HepG2 (cell line): ENCODE data around the gene LZTR1. TPM values are rescaled to one million over a fixed set of nuclear protein-coding genes. Genes with fewer than 3 reads are reported as not detected.

Experiments used
- ATAC-seq: fragments of 200-7000 bp; cut with Tn5 transposase; 3 replicates; pipeline ENCODE4 v1.9.1; 2020; ENCODE audit warnings: mild to moderate bottlenecking, moderate library complexity
- BruUV-seq: library from RNA; stranded (reverse); fragments of 400-500 nt; replicated peaks from 2 replicates; lab custom pipeline; 2021; lab: Mats Ljungman, UMichigan
- CTCF ChIA-PET: fragments of 300-600 bp; formaldehyde crosslinking; extraction: SDS; loops from one replicate; lab custom pipeline; 2021; ENCODE audit warnings: low total read pairs, inconsistent platforms, low intra/inter-chr PET ratio; lab: Yijun Ruan, JAX
- POLR2A ChIA-PET: fragments of 350-600 bp; sonication (Branson Sonifier 250); formaldehyde crosslinking; loops from one replicate; lab custom pipeline; 2020; ENCODE audit warnings: antibody characterized with exemption, inconsistent platforms; lab: Yijun Ruan, JAX
- DNase-seq: peaks from one replicate; pipeline ENCODE4 v3.0.0-alpha.2; 2015; ENCODE audit warnings: low spot score
- FAIRE-seq: peaks from 3 replicates; lab custom pipeline; 2011; peaks lifted over from hg19 to GRCh38; lab: Jason Lieb, UNC
- H2AFZ ChIP-seq: one replicate; pipeline ENCODE4 v1.6.1; 2011; ENCODE audit warnings: low read length, inconsistent platforms
- H3K27ac ChIP-seq: fragments of 300-600 bp; 3 replicates; pipeline ENCODE4 v1.8.0; 2011; ENCODE audit warnings: mixed run types, mild to moderate bottlenecking, mixed read lengths, low read length, inconsistent platforms; ENCODE audit not compliant: insufficient read depth; ENCODE audit errors: extremely low read length
- H3K27me3 ChIP-seq, 2 experiments: fragments of 200-600 bp in 1 of 2; 2 replicates in 1 of 2; 3 replicates in 1 of 2; pipeline versions ENCODE4 v1.6.0 to v1.8.0; 2011; ENCODE audit warnings: low read length in 2 of 2, mild to moderate bottlenecking in 2 of 2, moderate library complexity in 2 of 2, inconsistent platforms in 1 of 2; ENCODE audit not compliant: insufficient read depth in 2 of 2, control insufficient read depth in 1 of 2
- H3K36me3 ChIP-seq, 2 experiments: fragments of 200-600 bp in 1 of 2; replicated peaks in 1 of 2; 2 replicates in 1 of 2; 3 replicates in 1 of 2; pipeline versions ENCODE4 v1.5.1 to v1.8.0; 2011; ENCODE audit warnings: low read length in 2 of 2, inconsistent platforms in 1 of 2; ENCODE audit not compliant: insufficient read depth in 2 of 2, control insufficient read depth in 1 of 2
- H3K4me1 ChIP-seq: 2 replicates; pipeline ENCODE4 v1.5.1; 2012; ENCODE audit warnings: low read length, inconsistent platforms; ENCODE audit not compliant: insufficient read depth
- H3K4me2 ChIP-seq: 2 replicates; pipeline ENCODE4 v1.6.0; 2011; ENCODE audit warnings: low read depth, low read length, inconsistent platforms
- H3K4me3 ChIP-seq, 3 experiments: fragments of 200-600 bp in 1 of 3; sonication (generic), shearing (Covaris generic) in 1 of 3; replicated peaks in 1 of 3; 2 replicates each; pipeline ENCODE4 v1.5.1; 2011 to 2016; ENCODE audit warnings: low read length in 3 of 3, inconsistent platforms in 2 of 3, low read depth in 2 of 3, mild to moderate bottlenecking in 2 of 3, control low read depth in 1 of 3, mixed read lengths in 1 of 3; ENCODE audit not compliant: insufficient read depth in 1 of 3
- H3K79me2 ChIP-seq: one replicate; pipeline ENCODE4 v1.6.1; 2011; ENCODE audit warnings: low read length, inconsistent platforms; ENCODE audit not compliant: insufficient read depth
- H3K9ac ChIP-seq: 2 replicates; pipeline ENCODE4 v1.6.0; 2011; ENCODE audit warnings: mild to moderate bottlenecking, low read depth, low read length, inconsistent platforms; ENCODE audit not compliant: insufficient read depth
- H3K9me3 ChIP-seq: 2 replicates; pipeline ENCODE4 v1.5.1; 2012; ENCODE audit warnings: mild to moderate bottlenecking, low read length
- H4K20me1 ChIP-seq: 2 replicates; pipeline ENCODE4 v1.6.0; 2011; ENCODE audit warnings: inconsistent platforms, mild to moderate bottlenecking, low read length, moderate library complexity; ENCODE audit not compliant: insufficient read depth
- CHD4 ChIP-seq: fragments of 200-600 bp; sonication (generic); IDR thresholded peaks from 2 replicates; pipeline ENCODE4 v1.7.0; 2017; ENCODE audit warnings: mild to moderate bottlenecking, low read length, borderline replicate concordance
- DPF2 ChIP-seq: sonication (generic); formaldehyde crosslinking; IDR thresholded peaks from 2 replicates; pipeline ENCODE4 v1.4.0; 2020; ENCODE audit warnings: mild to moderate bottlenecking, low read depth, missing genetic modification reagents, borderline replicate concordance
- FOSL2 ChIP-seq: sonication (generic); formaldehyde crosslinking; IDR thresholded peaks from 2 replicates; pipeline ENCODE4 v1.4.0; 2020; ENCODE audit warnings: missing genetic modification reagents
- HES4 ChIP-seq: sonication (generic); formaldehyde crosslinking; IDR thresholded peaks from 2 replicates; pipeline ENCODE4 v1.9.0; 2021; ENCODE audit warnings: mild to moderate bottlenecking, missing genetic modification reagents, borderline replicate concordance
- HNRNPH1 ChIP-seq: fragments of 200-400 bp; formaldehyde crosslinking; optimal IDR thresholded peaks from 2 replicates; pipeline ENCODE3; 2017; ENCODE audit warnings: mild to moderate bottlenecking, low read depth, low read length
- HOXA3 ChIP-seq: sonication (generic); formaldehyde crosslinking; IDR thresholded peaks from 2 replicates; pipeline ENCODE4 v1.5.0; 2020; ENCODE audit warnings: missing genetic modification reagents
- KLF13 ChIP-seq: sonication (generic); formaldehyde crosslinking; IDR thresholded peaks from 2 replicates; pipeline ENCODE4 v1.4.0; 2020; ENCODE audit warnings: mild to moderate bottlenecking, missing genetic modification reagents
- POLR2A ChIP-seq, 2 experiments: IDR thresholded peaks; 2 replicates each; pipeline ENCODE4 v1.6.1; 2011; ENCODE audit warnings: low read depth in 2 of 2, low read length in 2 of 2, mild to moderate bottlenecking in 1 of 2, moderate library complexity in 1 of 2; ENCODE audit not compliant: insufficient read depth in 1 of 2
- RBFOX2 ChIP-seq: fragments of 200-400 bp; formaldehyde crosslinking; IDR thresholded peaks from 2 replicates; pipeline ENCODE4 v1.6.1; 2017; ENCODE audit warnings: low read depth, mild to moderate bottlenecking, low read length
- SALL1 ChIP-seq: sonication (generic); formaldehyde crosslinking; IDR thresholded peaks from 2 replicates; pipeline ENCODE4 v1.8.0; 2022; ENCODE audit warnings: mild to moderate bottlenecking, missing genetic modification reagents
- SOX6 ChIP-seq, 2 experiments: fragments of 450-650 bp in 1 of 2; sonication (generic) in 1 of 2; formaldehyde crosslinking in 1 of 2; IDR thresholded peaks; 2 replicates each; pipeline versions ENCODE4 v1.4.0 to v1.6.1; 2017 to 2020; ENCODE audit warnings: antibody characterized with exemption in 1 of 2, mild to moderate bottlenecking in 1 of 2, missing genetic modification reagents in 1 of 2
- THAP11 ChIP-seq: IDR thresholded peaks from 2 replicates; pipeline ENCODE4 v1.6.1; 2016; ENCODE audit warnings: missing biosample characterization, missing genetic modification reagents
- ZBTB7A ChIP-seq: sonication (generic); formaldehyde crosslinking; IDR thresholded peaks from 2 replicates; pipeline ENCODE4 v1.8.0; 2022; ENCODE audit warnings: mild to moderate bottlenecking, missing genetic modification reagents
- ZIK1 ChIP-seq: sonication (generic); formaldehyde crosslinking; IDR thresholded peaks from 2 replicates; pipeline ENCODE4 v1.5.0; 2020; ENCODE audit warnings: mild to moderate bottlenecking, low read depth, missing genetic modification reagents, borderline replicate concordance
- ZNF264 ChIP-seq: sonication (generic); formaldehyde crosslinking; IDR thresholded peaks from 2 replicates; pipeline ENCODE4 v1.4.0; 2020; ENCODE audit warnings: missing genetic modification reagents
- ZNF598 ChIP-seq: sonication (generic); formaldehyde crosslinking; IDR thresholded peaks from 2 replicates; pipeline ENCODE4 v1.5.1; 2020; ENCODE audit warnings: mild to moderate bottlenecking, missing genetic modification reagents, borderline replicate concordance
- ZNF605 ChIP-seq: sonication (generic); formaldehyde crosslinking; IDR thresholded peaks from 2 replicates; pipeline ENCODE4 v1.8.0; 2022; ENCODE audit warnings: mild to moderate bottlenecking, missing genetic modification reagents
- whole genome bisulfite sequencing: methylation state at CpG from one replicate; pipeline ENCODE4 v1.1.6; 2017; ENCODE audit warnings: low lambda C conversion rate; 5-methylcytosine and 5-hydroxymethylcytosine counted together
- in situ Hi-C: cut with HindIII; loops from 2 replicates; pipeline ENCODE4 v1.10.0; 2017; ENCODE audit warnings: low pct_unique_long_range_greater_than_20kb; ENCODE audit not compliant: extremely low pct_ligation_motif_present
- intact Hi-C: fragments of 100-400 bp; cut with micrococcal nuclease; formaldehyde crosslinking; loops from one replicate; pipeline ENCODE4 v1.10.0; 2022; ENCODE audit not compliant: unreplicated experiment
- polyA plus RNA-seq, 8 experiments: library from polyadenylated mRNA; depleted of rRNA in 3 of 8; stranded (reverse) in 7 of 8; unstranded in 1 of 8; fragments of >200 nt; fragmentation: Illumina TruSeq in 4 of 8; extraction: Trizol in 4 of 8; gene quantifications; 2 replicates each; pipeline versions ENCODE4 v1.2.1 to v1.2.3, GENCODE V29; 2011 to 2016; ENCODE audit warnings: low read depth in 4 of 8, missing spikeins in 1 of 8, mixed read lengths in 1 of 8; ENCODE audit not compliant: insufficient read depth in 1 of 8
- total RNA-seq, 5 experiments: library from RNA; depleted of rRNA; stranded (reverse); fragments of >200 nt; fragmentation: Illumina TruSeq; extraction: Trizol; gene quantifications; 2 replicates each; pipeline ENCODE4 v1.2.3, GENCODE V29; 2016; ENCODE audit warnings: low read depth in 1 of 5
- TF ChIP-seq, protein P1 (sequence below): sonication (generic); formaldehyde crosslinking; IDR thresholded peaks from 2 replicates; pipeline ENCODE4 v1.5.0; 2020; ENCODE audit warnings: mild to moderate bottlenecking, missing genetic modification reagents
- TF ChIP-seq, protein P2 (sequence below): sonication (generic); formaldehyde crosslinking; IDR thresholded peaks from 2 replicates; pipeline ENCODE4 v1.4.0; 2020; ENCODE audit warnings: mild to moderate bottlenecking, low read depth, missing genetic modification reagents
- TF ChIP-seq, protein P3 (sequence below): sonication (generic); formaldehyde crosslinking; IDR thresholded peaks from 2 replicates; pipeline ENCODE4 v1.4.0; 2020; ENCODE audit warnings: mild to moderate bottlenecking, missing genetic modification reagents

LZTR1 gene
- total and polyA plus RNA-seq, 2 of the 13 experiments (the other 11 are each of a cell fraction or from before 2014, with no cell fraction given), result 21.8 to 22.4 TPM

DNA sequence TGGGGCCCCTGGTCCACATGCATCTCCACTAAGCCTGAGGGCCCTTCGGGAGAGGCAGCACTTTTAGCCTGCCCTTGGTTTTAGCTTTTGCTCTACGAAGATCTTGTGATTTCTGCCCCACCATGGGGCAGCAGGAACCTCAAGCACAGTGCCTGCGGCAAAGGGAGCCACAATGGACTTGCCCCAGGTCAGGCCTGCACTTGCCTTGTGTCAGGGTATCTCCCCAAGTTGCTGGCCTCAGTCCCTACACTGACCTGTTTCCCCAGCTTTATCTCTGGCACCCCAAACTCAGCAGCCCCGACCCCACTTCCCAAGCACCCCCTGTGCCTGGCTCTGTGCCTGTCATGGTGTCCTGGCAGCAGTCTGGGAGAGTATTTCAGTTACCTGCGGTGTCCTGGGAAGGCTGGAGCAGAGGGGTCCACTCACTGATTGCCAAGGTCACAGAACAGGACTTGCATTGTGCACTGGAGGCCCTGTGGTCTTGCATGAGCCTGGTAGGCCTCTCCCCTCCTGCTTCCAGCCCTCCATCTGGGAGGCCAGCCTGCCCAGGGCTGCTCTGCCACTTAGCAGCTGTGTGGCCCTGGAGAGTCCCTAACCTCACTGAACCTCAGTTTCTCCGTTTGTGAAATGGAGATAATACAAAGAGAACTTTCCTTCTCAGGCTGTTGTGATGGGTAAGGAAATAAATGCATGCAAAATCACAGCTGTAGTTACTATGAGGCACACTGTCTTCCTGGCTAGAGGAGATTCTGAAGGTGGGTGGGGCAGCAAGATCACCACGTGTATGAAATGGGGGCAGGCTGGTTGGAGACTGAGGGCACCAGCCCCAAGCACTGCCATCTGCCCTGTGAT is 18.7 kb upstream of the LZTR1 start:
- ChIA-PET POLR2A (interaction anchor here (0.7 to 3.9 kb wide), 7 partner anchors 9 to 190 kb away, joined by 3 to 33 read pairs (median 3); partner anchors contain the start of genes LZTR1, SERPIND1 and THAP7), CTCF (interaction anchor here (1.0 kb wide), 1 partner anchor 77 kb away, joined by 3 read pairs; no protein-coding TSS in a partner anchor)
- peak; percentile 97 for FAIRE-seq
- Histone ChIP-seq H3K9ac (peak overlapping the region; percentile 75), H2AFZ (no peak overlapping the region), H3K27me3 (no peaks in the 10 kb centered on the region), H3K4me2 (peak overlapping the region; percentile 99), H3K4me1 (peaks cover 59% of the 10 kb centered on the region), H3K4me3 (peak overlapping the region in 2 of 3 experiments; percentile 61 to 72; a peak in 3 of 6 replicates), H3K27ac (peak overlapping the region; percentile 69), H3K79me2 (peaks cover 4% of the 10 kb centered on the region), H3K36me3 (no peaks in the 10 kb centered on the region), H4K20me1 (no peaks in the 10 kb centered on the region), H3K9me3 (no peaks in the 10 kb centered on the region)
- BruUV-seq, result no TSS peak
- peak; percentile 80 for ATAC-seq
- 13% methylated on average over 7 of the region's 7 CpGs for WGBS
- DNase-seq, result peak; percentile 91
- intact Hi-C loops (loop anchor here (2.0 to 5.0 kb wide), 2 partner anchors 39 to 76 kb away; partner anchors contain the start of gene THAP7), in situ Hi-C loops (no loop called here)
- TF ChIP-seq POLR2A (IDR thresholded peaks at IDR 0.05; ENCODE audit: insufficient read depth in 1 of 2, low read depth in 2 of 2, low read length in 2 of 2) (0 out of 4 replicates have a peak, but pooled peaks of 1 of the 2 experiments have one; percentile 34), SALL1 (peak; percentile 64; the same call in 1 of the 2 replicates), KLF13 (CRISPR knock-in tag) (peak; percentile 61; the same call in 1 of the 2 replicates), FOSL2 (peak; percentile 31; the same call in 1 of the 2 replicates), ZNF598 (CRISPR knock-in tag) (peak; percentile 31; the same call in 1 of the 2 replicates), SOX6 (IDR thresholded peaks at IDR 0.05) (no peak), SOX6 (CRISPR knock-in tag; IDR thresholded peaks at IDR 0.05) (peak; percentile 80), ZNF605 (CRISPR knock-in tag) (peak; percentile 65), ZBTB7A (peak; percentile 62; the same call in 1 of the 2 replicates), DPF2 (peak; percentile 58; the same call in 1 of the 2 replicates), ZIK1 (CRISPR knock-in tag) (peak; percentile 64; the same call in 1 of the 2 replicates), HOXA3 (CRISPR knock-in tag) (peak; percentile 67), RBFOX2 (peak; percentile 28; the same call in 1 of the 2 replicates), HES4 (CRISPR knock-in tag) (no peak), ZNF264 (0 out of 2 replicates have a peak, but pooled peaks have one; percentile 31), THAP11 (CRISPR knock-in tag) (0 out of 2 replicates have a peak, but pooled peaks have one; percentile 45), CHD4 (peak; percentile 58; the same call in 1 of the 2 replicates), HNRNPH1 (no peak)
- TF ChIP-seq, protein P1, sequence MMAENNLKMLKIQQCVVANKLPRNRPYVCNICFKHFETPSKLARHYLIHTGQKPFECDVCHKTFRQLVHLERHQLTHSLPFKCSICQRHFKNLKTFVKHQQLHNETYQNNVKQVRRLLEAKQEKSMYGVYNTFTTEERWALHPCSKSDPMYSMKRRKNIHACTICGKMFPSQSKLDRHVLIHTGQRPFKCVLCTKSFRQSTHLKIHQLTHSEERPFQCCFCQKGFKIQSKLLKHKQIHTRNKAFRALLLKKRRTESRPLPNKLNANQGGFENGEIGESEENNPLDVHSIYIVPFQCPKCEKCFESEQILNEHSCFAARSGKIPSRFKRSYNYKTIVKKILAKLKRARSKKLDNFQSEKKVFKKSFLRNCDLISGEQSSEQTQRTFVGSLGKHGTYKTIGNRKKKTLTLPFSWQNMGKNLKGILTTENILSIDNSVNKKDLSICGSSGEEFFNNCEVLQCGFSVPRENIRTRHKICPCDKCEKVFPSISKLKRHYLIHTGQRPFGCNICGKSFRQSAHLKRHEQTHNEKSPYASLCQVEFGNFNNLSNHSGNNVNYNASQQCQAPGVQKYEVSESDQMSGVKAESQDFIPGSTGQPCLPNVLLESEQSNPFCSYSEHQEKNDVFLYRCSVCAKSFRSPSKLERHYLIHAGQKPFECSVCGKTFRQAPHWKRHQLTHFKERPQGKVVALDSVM (CRISPR knock-in tag), result peak; percentile 88
- TF ChIP-seq, protein P2, sequence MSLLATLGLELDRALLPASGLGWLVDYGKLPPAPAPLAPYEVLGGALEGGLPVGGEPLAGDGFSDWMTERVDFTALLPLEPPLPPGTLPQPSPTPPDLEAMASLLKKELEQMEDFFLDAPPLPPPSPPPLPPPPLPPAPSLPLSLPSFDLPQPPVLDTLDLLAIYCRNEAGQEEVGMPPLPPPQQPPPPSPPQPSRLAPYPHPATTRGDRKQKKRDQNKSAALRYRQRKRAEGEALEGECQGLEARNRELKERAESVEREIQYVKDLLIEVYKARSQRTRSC (CRISPR knock-in tag), result no peak
- TF ChIP-seq, protein P3, sequence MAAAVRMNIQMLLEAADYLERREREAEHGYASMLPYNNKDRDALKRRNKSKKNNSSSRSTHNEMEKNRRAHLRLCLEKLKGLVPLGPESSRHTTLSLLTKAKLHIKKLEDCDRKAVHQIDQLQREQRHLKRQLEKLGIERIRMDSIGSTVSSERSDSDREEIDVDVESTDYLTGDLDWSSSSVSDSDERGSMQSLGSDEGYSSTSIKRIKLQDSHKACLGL, result peak; percentile 54; the same call in 1 of the 2 replicates
